VCaP (cell line): ENCODE data around the gene ILK.

Source experiments
- H3K27ac ChIP-seq: fragments of 450-650 bp; 2 replicates; pipeline ENCODE4 v1.5.1; 2017
- CTCF ChIP-seq: fragments of 450-650 bp; conservative IDR thresholded peaks from 2 replicates; pipeline ENCODE4 v1.5.1; 2017; ENCODE audit warnings: mild to moderate bottlenecking, moderate library complexity

Gene ILK

DNA sequence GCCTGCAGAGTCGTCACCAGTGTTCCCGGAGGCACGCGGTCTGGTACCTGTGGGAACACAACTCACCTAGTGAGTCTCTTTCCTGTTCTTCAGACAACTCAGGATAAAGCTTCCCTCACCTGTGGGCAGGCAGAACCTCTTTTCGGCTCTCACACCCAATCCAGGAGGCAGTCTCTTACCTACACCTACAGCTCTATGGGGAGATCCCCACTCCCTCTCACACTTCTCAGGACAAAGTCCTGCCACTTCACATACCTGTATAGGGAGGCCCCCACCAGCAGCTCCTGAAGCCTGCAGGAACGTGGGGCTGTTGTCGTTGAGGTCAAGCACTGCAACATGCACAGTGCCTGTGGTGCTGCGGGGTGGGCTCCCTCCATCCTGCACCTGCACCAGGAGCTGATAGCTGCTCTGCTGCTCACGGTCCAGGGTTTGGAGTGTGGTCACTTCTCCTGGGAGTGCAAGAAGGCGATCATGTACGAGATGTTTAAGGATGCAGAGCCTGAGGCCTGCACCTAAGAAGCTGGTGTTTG is 27.9 kb downstream of the ILK start:
- no peak for TF ChIP-seq CTCF
- H3K27ac ChIP-seq: no peak overlapping the region

- no peak overlapping the region for H3K27ac ChIP-seq
- TF ChIP-seq CTCF: no peak
Measured at GRCh38 chr11:6632116-6633073, 28.8 kb downstream of the ILK start.

DNA sequence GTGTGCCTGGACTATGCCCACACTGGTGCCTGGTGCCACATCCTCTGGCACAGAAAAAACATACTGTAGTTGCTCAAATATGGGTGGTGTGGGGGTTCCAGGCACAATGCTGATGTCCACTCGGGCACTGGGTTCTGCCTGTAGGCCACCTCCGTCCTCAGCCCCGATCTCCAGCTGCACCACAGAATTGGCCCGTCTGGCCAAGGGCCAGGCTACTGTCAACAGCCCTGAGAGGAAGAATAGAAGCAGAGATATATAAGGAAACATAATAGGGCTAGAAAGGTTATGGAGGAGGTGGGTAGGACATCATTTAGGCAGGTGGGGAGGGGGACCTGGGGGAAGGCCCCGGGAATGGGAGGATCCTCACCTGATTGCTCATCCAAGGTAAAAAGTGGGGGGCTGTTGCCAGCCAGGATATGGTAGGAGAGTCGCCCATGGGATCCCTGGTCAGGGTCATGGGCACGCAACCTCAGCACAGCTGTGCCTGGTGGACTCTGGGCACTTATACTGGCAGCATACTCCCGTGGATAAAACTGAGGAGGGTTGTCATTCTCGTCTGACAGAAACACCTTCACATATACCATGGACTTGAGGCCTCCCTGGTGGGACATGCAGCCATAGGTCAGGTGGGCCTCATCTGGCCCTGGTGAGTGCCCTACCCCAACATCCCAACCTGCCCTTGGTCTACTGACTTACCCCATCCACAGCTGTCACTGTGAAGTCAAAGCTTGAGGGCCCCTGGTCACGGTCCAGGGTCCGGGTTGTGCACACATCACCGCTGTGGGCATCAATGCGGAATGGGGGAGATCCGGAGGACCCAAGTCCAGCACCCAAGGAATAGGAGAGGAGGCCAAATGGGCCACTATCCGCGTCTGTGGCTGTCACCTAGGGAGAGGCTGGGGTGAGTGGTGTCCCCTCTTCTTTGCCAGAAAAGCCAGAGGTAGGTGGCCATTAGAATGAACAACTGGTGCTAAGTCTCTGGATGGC is 30.1 kb downstream of the ILK start:
- TF ChIP-seq CTCF: no peak
- no peak overlapping the region for H3K27ac ChIP-seq

GRCh38 chr11:6634534-6634933 is 31.0 kb downstream of the ILK start:
- H3K27ac ChIP-seq: no peak overlapping the region
- TF ChIP-seq CTCF: no peak

DNA sequence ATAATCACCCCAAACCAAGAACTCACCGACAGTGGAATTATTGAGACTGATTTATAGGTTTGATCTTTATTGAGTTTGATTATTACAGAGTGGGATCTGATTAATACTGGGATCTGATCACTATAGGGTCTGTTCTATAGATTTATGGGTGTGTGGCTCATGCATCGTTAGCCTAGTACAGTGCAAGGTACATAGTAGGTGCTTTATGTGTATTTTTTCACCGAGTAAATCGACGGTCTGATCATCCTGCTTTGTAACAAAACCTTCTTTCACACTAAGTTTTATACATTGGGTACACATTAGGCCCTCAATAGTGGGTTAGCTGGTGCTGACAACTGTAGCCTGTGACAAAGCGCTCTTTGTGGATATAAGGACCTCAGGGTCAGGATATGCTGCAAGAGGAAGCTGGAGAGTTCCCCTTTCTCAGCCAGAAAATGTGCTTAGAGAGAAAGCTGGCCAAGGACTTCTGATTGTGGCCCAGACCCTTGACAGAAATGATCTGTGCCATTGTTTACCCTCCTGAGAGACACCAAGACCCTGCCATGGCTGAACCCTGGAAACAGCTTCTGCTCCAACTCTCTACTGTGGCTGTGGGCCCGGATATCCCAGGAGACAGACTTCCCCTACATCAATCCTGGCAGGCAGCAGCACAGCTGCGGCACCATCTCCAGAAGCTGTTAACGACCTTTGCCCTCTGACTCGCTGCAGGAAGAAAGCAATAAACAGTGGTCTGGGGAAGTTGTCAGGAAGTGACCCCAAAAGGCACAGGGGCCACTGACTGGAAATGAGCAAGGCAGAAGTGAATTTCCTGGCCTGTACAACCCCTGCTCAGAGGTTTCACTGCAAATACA is 31.7 kb downstream of the ILK start:
- no peak for TF ChIP-seq CTCF
- H3K27ac ChIP-seq: no peak overlapping the region

DNA sequence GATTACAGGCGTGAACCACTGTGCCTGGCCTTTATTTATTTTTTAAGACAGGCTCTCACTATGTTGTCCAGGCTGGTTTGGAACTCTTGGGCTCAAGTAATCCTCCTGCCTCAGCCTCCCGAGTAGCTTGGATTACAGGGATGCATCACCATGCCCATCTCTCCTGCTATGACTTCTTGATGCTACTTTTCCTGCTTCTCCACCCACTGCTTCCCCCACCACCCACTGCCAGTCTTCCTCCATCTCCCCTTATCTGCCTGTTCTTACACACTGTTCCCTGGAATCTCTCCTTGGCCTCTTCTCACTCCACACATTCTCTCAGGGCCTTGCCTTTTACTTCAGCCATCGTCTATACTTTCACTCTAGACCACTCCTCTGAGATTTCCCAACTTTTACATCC is 32.9 kb downstream of the ILK start:
- TF ChIP-seq CTCF: no peak

More for the DNA sequence above, 32.9 kb downstream of the ILK start:
- no peak overlapping the region for H3K27ac ChIP-seq
